H1 (cell line): ENCODE data around the gene CMSS1. TPM values are rescaled to one million over a fixed set of nuclear protein-coding genes. Genes with fewer than 3 reads are reported as not detected.

Experiments used
- CTCF ChIA-PET: fragments of 300-600 bp; sonication (Branson Sonifier 250); formaldehyde crosslinking; loops from one replicate; lab custom pipeline; 2021; ENCODE audit not compliant: partially characterized antibody; lab: Charles Lee
- POLR2A ChIA-PET: fragments of 300-600 bp; sonication (Branson Sonifier 250); formaldehyde crosslinking; loops from one replicate; lab custom pipeline; 2021; ENCODE audit warnings: inconsistent platforms; ENCODE audit not compliant: partially characterized antibody; lab: Charles Lee
- DNase-seq, 2 experiments: peaks; one replicate each; pipeline versions ENCODE4 v3.0.0 to v3.0.0-alpha.2; 2010 to 2022; ENCODE audit warnings: low spot score in 2 of 2, low read depth in 1 of 2, mixed read lengths in 1 of 2
- FAIRE-seq: peaks from 2 replicates; lab custom pipeline; 2011; peaks lifted over from hg19 to GRCh38; lab: Jason Lieb, UNC
- H2AFZ ChIP-seq: 2 replicates; pipeline ENCODE4 v1.8.1; 2012; ENCODE audit warnings: low read length, inconsistent platforms
- H2AK5ac ChIP-seq: 2 replicates; pipeline ENCODE4 v1.6.1; 2013; ENCODE audit warnings: low read depth, low read length
- H2BK120ac ChIP-seq: replicated peaks from 2 replicates; pipeline ENCODE3; 2013; ENCODE audit warnings: low read depth, low read length, inconsistent platforms
- H2BK12ac ChIP-seq: 2 replicates; pipeline ENCODE4 v1.6.1; 2013; ENCODE audit warnings: low read depth, low read length
- H2BK15ac ChIP-seq: 2 replicates; pipeline ENCODE4 v1.6.1; 2013; ENCODE audit warnings: low read length
- H2BK20ac ChIP-seq: 2 replicates; pipeline ENCODE4 v1.6.1; 2013; ENCODE audit warnings: low read length
- H2BK5ac ChIP-seq: 2 replicates; pipeline ENCODE4 v1.6.1; 2013; ENCODE audit warnings: low read depth, low read length
- H3K14ac ChIP-seq: 2 replicates; pipeline ENCODE4 v1.6.1; 2013; ENCODE audit warnings: inconsistent platforms; ENCODE audit not compliant: insufficient read length
- H3K18ac ChIP-seq: 2 replicates; pipeline ENCODE4 v1.6.1; 2013; ENCODE audit warnings: low read length; ENCODE audit errors: extremely low read depth
- H3K23ac ChIP-seq: 2 replicates; pipeline ENCODE4 v1.6.1; 2013; ENCODE audit warnings: inconsistent platforms; ENCODE audit not compliant: insufficient read length
- H3K23me2 ChIP-seq: 2 replicates; pipeline ENCODE4 v1.6.1; 2013; ENCODE audit warnings: low read depth, low read length
- H3K27ac ChIP-seq: 2 replicates; pipeline ENCODE4 v1.6.1; 2011; ENCODE audit warnings: low read depth, low read length, inconsistent platforms
- H3K27me3 ChIP-seq, 4 experiments: replicated peaks in 1 of 4; 1 replicate in 1 of 4; 2 replicates in 3 of 4; pipeline versions ENCODE4 v1.6.1 to v1.8.1; 2011 to 2013; ENCODE audit warnings: low read length in 3 of 4, mild to moderate bottlenecking in 3 of 4, inconsistent platforms in 2 of 4, mixed read lengths in 2 of 4, moderate library complexity in 1 of 4; ENCODE audit not compliant: control insufficient read depth in 3 of 4, insufficient read depth in 3 of 4; ENCODE audit errors: extremely low read depth in 1 of 4
- H3K36me3 ChIP-seq, 4 experiments: 2 replicates each; pipeline versions ENCODE4 v1.6.1 to v1.8.1; 2011 to 2013; ENCODE audit warnings: mild to moderate bottlenecking in 4 of 4, low read length in 3 of 4, moderate library complexity in 2 of 4, control low read depth in 1 of 4, inconsistent platforms in 1 of 4; ENCODE audit not compliant: insufficient read depth in 4 of 4, control insufficient read depth in 2 of 4
- H3K4ac ChIP-seq: replicated peaks from 2 replicates; pipeline ENCODE3; 2013; ENCODE audit warnings: low read length, low read depth, mixed read lengths, inconsistent platforms; ENCODE audit not compliant: insufficient read length
- H3K4me1 ChIP-seq, 4 experiments: replicated peaks in 1 of 4; 1 replicate in 1 of 4; 2 replicates in 3 of 4; pipeline versions ENCODE4 v1.6.1 to v1.8.1; 2011 to 2013; ENCODE audit warnings: low read length in 3 of 4, inconsistent platforms in 2 of 4, mixed read lengths in 1 of 4; ENCODE audit not compliant: insufficient read depth in 4 of 4, control insufficient read depth in 3 of 4
- H3K4me2 ChIP-seq, 2 experiments: 2 replicates each; pipeline versions ENCODE4 v1.6.1 to v1.8.1; 2011 to 2013; ENCODE audit warnings: low read depth in 2 of 2, low read length in 2 of 2, control low read depth in 1 of 2, inconsistent platforms in 1 of 2, mild to moderate bottlenecking in 1 of 2; ENCODE audit not compliant: insufficient read depth in 1 of 2
- H3K4me3 ChIP-seq, 4 experiments: fragments of 200-600, 300-600 bp in 1 of 4; sonication (generic), shearing (Covaris generic), sonication (Bioruptor Twin) in 1 of 4; 2 replicates each; pipeline versions ENCODE4 v1.5.1 to v1.8.1; 2011 to 2016; ENCODE audit warnings: low read length in 4 of 4, low read depth in 3 of 4, control low read depth in 2 of 4, inconsistent platforms in 2 of 4, mild to moderate bottlenecking in 2 of 4, mixed read lengths in 1 of 4, moderate library complexity in 1 of 4; ENCODE audit not compliant: insufficient read depth in 2 of 4; ENCODE audit errors: extremely low read depth in 1 of 4
- H3K56ac ChIP-seq: replicated peaks from 2 replicates; pipeline ENCODE3; 2013; ENCODE audit warnings: low read depth, mild to moderate bottlenecking, mixed read lengths, low read length, inconsistent platforms; ENCODE audit not compliant: insufficient read length
- H3K79me1 ChIP-seq: 2 replicates; pipeline ENCODE4 v1.6.1; 2013; ENCODE audit warnings: low read depth, low read length, control low read depth
- H3K79me2 ChIP-seq, 2 experiments: 2 replicates each; pipeline versions ENCODE4 v1.6.1 to v1.8.1; 2012 to 2013; ENCODE audit warnings: low read length in 2 of 2, mild to moderate bottlenecking in 2 of 2, inconsistent platforms in 1 of 2; ENCODE audit not compliant: insufficient read depth in 2 of 2, control insufficient read depth in 1 of 2
- H3K9ac ChIP-seq, 4 experiments: replicated peaks in 1 of 4; 1 replicate in 1 of 4; 2 replicates in 3 of 4; pipeline versions ENCODE4 v1.6.1 to v1.8.1; 2011 to 2013; ENCODE audit warnings: low read depth in 3 of 4, low read length in 3 of 4, control low read depth in 2 of 4, mild to moderate bottlenecking in 2 of 4, moderate library complexity in 2 of 4, inconsistent platforms in 1 of 4; ENCODE audit errors: extremely low read depth in 1 of 4
- H3K9me3 ChIP-seq, 2 experiments: 2 replicates each; pipeline versions ENCODE4 v1.6.1 to v1.8.1; 2012 to 2013; ENCODE audit warnings: mild to moderate bottlenecking in 2 of 2, moderate library complexity in 2 of 2, control low read depth in 1 of 2, inconsistent platforms in 1 of 2, low read depth in 1 of 2, low read length in 1 of 2, mixed read lengths in 1 of 2; ENCODE audit not compliant: insufficient read depth in 2 of 2
- H4K20me1 ChIP-seq, 2 experiments: replicated peaks in 1 of 2; 2 replicates each; pipeline versions ENCODE3 to v1.8.1; 2011 to 2013; ENCODE audit warnings: inconsistent platforms in 2 of 2, low read length in 2 of 2, mild to moderate bottlenecking in 1 of 2; ENCODE audit not compliant: insufficient read depth in 2 of 2, control insufficient read depth in 1 of 2
- H4K5ac ChIP-seq: 2 replicates; pipeline ENCODE4 v1.6.1; 2013; ENCODE audit warnings: low read length, low read depth, mixed read lengths, inconsistent platforms; ENCODE audit not compliant: insufficient read length
- H4K8ac ChIP-seq: 2 replicates; pipeline ENCODE4 v1.8.0; 2013; ENCODE audit warnings: mild to moderate bottlenecking, moderate library complexity, low read length, inconsistent platforms; ENCODE audit not compliant: insufficient read depth; ENCODE audit errors: extremely low read depth
- H4K91ac ChIP-seq: replicated peaks from 2 replicates; pipeline ENCODE3; 2013; ENCODE audit warnings: low read length, mixed read lengths, inconsistent platforms; ENCODE audit not compliant: insufficient read length
- CHD2 ChIP-seq: IDR thresholded peaks from 2 replicates; pipeline ENCODE4 v1.6.1; 2012; ENCODE audit warnings: low read length, improper control_type of control experiment
- EP300 ChIP-seq, 2 experiments: IDR thresholded peaks; 1 replicate in 1 of 2; 2 replicates in 1 of 2; pipeline ENCODE4 v1.6.1; 2011 to 2012; ENCODE audit warnings: low read depth in 2 of 2, low read length in 2 of 2, mild to moderate bottlenecking in 2 of 2, borderline replicate concordance in 1 of 2, inconsistent platforms in 1 of 2, moderate library complexity in 1 of 2
- WGBS, 2 experiments: shearing (Covaris generic) in 1 of 2; methylation state at CpG; one replicate each; pipeline versions ENCODE4 v1.1.6 to v1.1.7; 2013 to 2015; ENCODE audit warnings: low lambda C conversion rate in 2 of 2, mixed read lengths in 2 of 2, inconsistent platforms in 1 of 2, low coverage in 1 of 2, missing lambda C conversion rate in 1 of 2; ENCODE audit not compliant: insufficient replicate concordance in 2 of 2, insufficient coverage in 1 of 2, insufficient read length in 1 of 2; ENCODE audit errors: extremely low coverage in 1 of 2, missing lambda C conversion rate in 1 of 2; 5-methylcytosine and 5-hydroxymethylcytosine counted together
- polyA plus RNA-seq, 7 experiments: library from polyadenylated mRNA; depleted of rRNA in 3 of 7; stranded (reverse) in 5 of 7; unstranded in 2 of 7; fragments of >200 nt in 5 of 7; fragments of 200-250 nt in 2 of 7; gene quantifications; 1 replicate in 5 of 7; 2 replicates in 1 of 7; 4 replicates in 1 of 7; pipeline versions ENCODE4 v1.2.1 to v1.2.3, GENCODE V29; 2011 to 2013; ENCODE audit warnings: missing spikeins in 2 of 7, mixed read lengths in 2 of 7
- total RNA-seq: library from RNA; stranded (reverse); fragmentation: NEBNext Ultra II Directional; extraction: Animal tissue kit (Norgen Biotek cat#: 25700); gene quantifications from 2 replicates; pipeline ENCODE4 v1.2.1, GENCODE V29; 2021
- TF ChIP-seq, protein P1 (sequence below): IDR thresholded peaks from 2 replicates; pipeline ENCODE4 v1.6.1; 2012; ENCODE audit warnings: inconsistent platforms
- TF ChIP-seq, protein P2 (sequence below): IDR thresholded peaks from 2 replicates; pipeline ENCODE4 v1.6.1; 2011; ENCODE audit warnings: low read depth, mild to moderate bottlenecking, low read length; ENCODE audit not compliant: insufficient read depth

CMSS1 gene
- total and polyA plus RNA-seq, 2 of the 8 experiments (the other 6 are each of a cell fraction or from before 2014, with no cell fraction given), result 15.2 to 75.1 TPM

DNA sequence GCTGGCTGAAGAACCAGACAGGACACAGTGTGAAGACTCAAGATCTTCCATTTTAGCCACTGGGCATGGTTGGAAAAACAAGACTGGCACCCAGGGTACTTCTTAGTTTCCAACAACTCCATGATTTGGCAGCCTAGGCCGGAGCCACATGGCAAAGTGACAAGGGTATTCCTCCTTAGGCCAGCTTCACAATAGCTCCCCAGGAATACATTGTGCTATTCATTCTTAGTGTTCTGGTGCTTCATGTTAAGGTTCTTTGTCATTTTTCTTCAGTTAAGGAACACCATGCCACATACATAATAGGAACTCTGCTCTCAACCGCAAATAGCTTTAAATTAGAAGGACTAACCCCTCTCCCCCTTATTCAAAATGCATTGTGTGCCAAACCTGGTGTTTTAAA is 304.7 kb downstream of the CMSS1 start:
- H3K9ac ChIP-seq, result no peak overlapping the region
- H2BK120ac ChIP-seq, result no peak overlapping the region
- no peaks in the 10 kb centered on the region for H3K9me3 ChIP-seq
- H3K56ac ChIP-seq, result no peak overlapping the region
- no peak overlapping the region for H3K4me2 ChIP-seq
- H3K14ac ChIP-seq, result no peak overlapping the region
- H2AFZ ChIP-seq, result no peak overlapping the region
- H2BK12ac ChIP-seq, result no peak overlapping the region
- H3K79me1 ChIP-seq, result no peaks in the 10 kb centered on the region
- no peak overlapping the region for H4K5ac ChIP-seq
- no peaks in the 10 kb centered on the region for H3K27me3 ChIP-seq
- no peak overlapping the region for H2BK5ac ChIP-seq
- 87% methylated on average over 2 of the region's 2 CpGs; no CpG with 5 or more reads in 1 of the 2 experiments for WGBS, 2 experiments
- no peak overlapping the region for H3K4me3 ChIP-seq
- no peaks in the 10 kb centered on the region for H3K23me2 ChIP-seq
- TF ChIP-seq, protein P1, sequence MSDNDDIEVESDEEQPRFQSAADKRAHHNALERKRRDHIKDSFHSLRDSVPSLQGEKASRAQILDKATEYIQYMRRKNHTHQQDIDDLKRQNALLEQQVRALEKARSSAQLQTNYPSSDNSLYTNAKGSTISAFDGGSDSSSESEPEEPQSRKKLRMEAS, result no peak
- TF ChIP-seq EP300 (IDR thresholded peaks at IDR 0.05; ENCODE audit: borderline replicate concordance in 1 of 2, low read depth in 2 of 2, low read length in 2 of 2) (no peak), CHD2 (no peak)
- TF ChIP-seq, protein P2, sequence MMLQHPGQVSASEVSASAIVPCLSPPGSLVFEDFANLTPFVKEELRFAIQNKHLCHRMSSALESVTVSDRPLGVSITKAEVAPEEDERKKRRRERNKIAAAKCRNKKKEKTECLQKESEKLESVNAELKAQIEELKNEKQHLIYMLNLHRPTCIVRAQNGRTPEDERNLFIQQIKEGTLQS, result no peak
- H4K91ac ChIP-seq, result no peak overlapping the region
- no peak overlapping the region; the same call in 1 of the 2 replicates for H2BK20ac ChIP-seq
- CTCF ChIA-PET, result interaction anchor here (1.2 kb wide), 1 partner anchor 54 kb away, joined by 3 read pairs; no protein-coding TSS in a partner anchor
- POLR2A ChIA-PET, result no interaction called here
- no peak overlapping the region for H3K27ac ChIP-seq
- no peak overlapping the region for H2BK15ac ChIP-seq
- no peak overlapping the region for H4K8ac ChIP-seq
- no peak for DNase-seq
- H3K79me2 ChIP-seq, result no peaks in the 10 kb centered on the region
- no peak overlapping the region for H3K4ac ChIP-seq
- FAIRE-seq, result no peak
- no peak overlapping the region for H2AK5ac ChIP-seq
- H3K23ac ChIP-seq, result no peak overlapping the region
- H3K18ac ChIP-seq, result no peak overlapping the region
- H3K4me1 ChIP-seq, result peaks cover 0 to 2% (median under 1%) of the 10 kb centered on the region in 4 experiments; a peak in 1 of 7 replicates
- H3K36me3 ChIP-seq, result no peaks in the 10 kb centered on the region
- no peaks in the 10 kb centered on the region for H4K20me1 ChIP-seq
